Measurements from ENCODE around the gene TMEM247.

GRCh38 chr2:46486436-46486835 is 7.1 kb downstream of the TMEM247 start:
- TF ChIP-seq POLR2A (IDR thresholded peaks at IDR 0.05) (no peak), CTCF (IDR thresholded peaks at IDR 0.05) (no peak)

All from adrenal gland (tissue), 5 donors.